GM21717 (cell line): ENCODE data around the gene ELMOD1.

Source experiments
- ATAC-seq: cut with Tn5 transposase; IDR thresholded peaks from one replicate; pipeline ENCODE4 v1.9.1; 2021; ENCODE audit warnings: mild to moderate bottlenecking, moderate library complexity; ENCODE audit not compliant: unreplicated experiment

Gene ELMOD1

GRCh38 chr11:107583629-107584195 lies 7.2 kb upstream of the ELMOD1 start:
- no peak for ATAC-seq

- ATAC-seq: no peak
These were observed 3.5 kb upstream of the ELMOD1 start for GRCh38 chr11:107587306-107587979.

- peak; percentile 29 for ATAC-seq
These were observed 657 bp downstream of the ELMOD1 start for GRCh38 chr11:107591378-107592230.

- ATAC-seq: no peak
These were observed 1.3 kb downstream of the ELMOD1 start for GRCh38 chr11:107592231-107592590.

GRCh38 chr11:107592813-107593212 lies 1.9 kb downstream of the ELMOD1 start:
- no peak for ATAC-seq

- ATAC-seq: no peak
These were observed 3.0 kb downstream of the ELMOD1 start for GRCh38 chr11:107593951-107594350.

- no peak for ATAC-seq
These were observed 3.8 kb downstream of the ELMOD1 start for GRCh38 chr11:107594736-107595135.

GRCh38 chr11:107598225-107599139 lies 7.5 kb downstream of the ELMOD1 start:
- peak; percentile 88 for ATAC-seq

GRCh38 chr11:107605061-107606006 lies 14.4 kb downstream of the ELMOD1 start:
- no peak for ATAC-seq

- ATAC-seq: no peak
These were observed 15.2 kb downstream of the ELMOD1 start for GRCh38 chr11:107606141-107606540.

GRCh38 chr11:107608809-107609208 lies 17.9 kb downstream of the ELMOD1 start:
- no peak for ATAC-seq

GRCh38 chr11:107609400-107610218 lies 18.7 kb downstream of the ELMOD1 start:
- ATAC-seq: no peak

- no peak for ATAC-seq
These were observed 21.5 kb downstream of the ELMOD1 start for GRCh38 chr11:107612445-107612844.

GRCh38 chr11:107619926-107620325 lies 29.0 kb downstream of the ELMOD1 start:
- no peak for ATAC-seq

GRCh38 chr11:107621081-107621480 lies 30.1 kb downstream of the ELMOD1 start:
- no peak for ATAC-seq

- ATAC-seq: no peak
These were observed 32.2 kb downstream of the ELMOD1 start for GRCh38 chr11:107623183-107623582.

- no peak for ATAC-seq
These were observed 34.2 kb downstream of the ELMOD1 start for GRCh38 chr11:107624983-107625684.

GRCh38 chr11:107625685-107625989 lies 34.7 kb downstream of the ELMOD1 start:
- ATAC-seq: no peak

GRCh38 chr11:107631043-107631442 lies 40.1 kb downstream of the ELMOD1 start:
- ATAC-seq: no peak
